Measurements from ENCODE around the gene TUBGCP5. TPM values are rescaled to one million over a fixed set of nuclear protein-coding genes. Genes with fewer than 3 reads are reported as not detected.

Gene TUBGCP5
- total and polyA plus RNA-seq, 10 of the 15 experiments (the other 5 are each of a cell fraction or from before 2014, with no cell fraction given), result 6.4 to 29.2 (median 20.2) TPM

GRCh38 chr15:23039143-23039916 is at the start of gene TUBGCP5 (continued):
- no peak for TF ChIP-seq CREB1 (IDR thresholded peaks at IDR 0.05; ENCODE audit: low read depth)
- no peak for TF ChIP-seq IRF3 (IDR thresholded peaks at IDR 0.05)
- peak; percentile 58 for TF ChIP-seq RUNX3 (IDR thresholded peaks at IDR 0.05; ENCODE audit: low read length)
- no peak for TF ChIP-seq FOXM1 (IDR thresholded peaks at IDR 0.05; ENCODE audit: low read depth, low read length)
- no peak for TF ChIP-seq ATF7 (IDR thresholded peaks at IDR 0.05; ENCODE audit: low read depth)
- TF ChIP-seq MEF2B (IDR thresholded peaks at IDR 0.05; ENCODE audit: partially characterized antibody, poor library complexity, severe bottlenecking), result no peak
- no peak for TF ChIP-seq RAD21 (IDR thresholded peaks at IDR 0.05; ENCODE audit: insufficient read depth, low read depth, low read length)
- TF ChIP-seq RAD51 (IDR thresholded peaks at IDR 0.05), result no peak
- peak; percentile 82; the same call in 2 of the 3 replicates for TF ChIP-seq POU2F2 (IDR thresholded peaks at IDR 0.05; ENCODE audit: borderline replicate concordance, low read depth, low read length)
- no peak for TF ChIP-seq CEBPB (IDR thresholded peaks at IDR 0.05; ENCODE audit: borderline replicate concordance in 1 of 2, low read depth in 2 of 2, low read length in 2 of 2)
- no peak for TF ChIP-seq TCF7 (IDR thresholded peaks at IDR 0.05; ENCODE audit: borderline replicate concordance)
- TF ChIP-seq, protein P1, sequence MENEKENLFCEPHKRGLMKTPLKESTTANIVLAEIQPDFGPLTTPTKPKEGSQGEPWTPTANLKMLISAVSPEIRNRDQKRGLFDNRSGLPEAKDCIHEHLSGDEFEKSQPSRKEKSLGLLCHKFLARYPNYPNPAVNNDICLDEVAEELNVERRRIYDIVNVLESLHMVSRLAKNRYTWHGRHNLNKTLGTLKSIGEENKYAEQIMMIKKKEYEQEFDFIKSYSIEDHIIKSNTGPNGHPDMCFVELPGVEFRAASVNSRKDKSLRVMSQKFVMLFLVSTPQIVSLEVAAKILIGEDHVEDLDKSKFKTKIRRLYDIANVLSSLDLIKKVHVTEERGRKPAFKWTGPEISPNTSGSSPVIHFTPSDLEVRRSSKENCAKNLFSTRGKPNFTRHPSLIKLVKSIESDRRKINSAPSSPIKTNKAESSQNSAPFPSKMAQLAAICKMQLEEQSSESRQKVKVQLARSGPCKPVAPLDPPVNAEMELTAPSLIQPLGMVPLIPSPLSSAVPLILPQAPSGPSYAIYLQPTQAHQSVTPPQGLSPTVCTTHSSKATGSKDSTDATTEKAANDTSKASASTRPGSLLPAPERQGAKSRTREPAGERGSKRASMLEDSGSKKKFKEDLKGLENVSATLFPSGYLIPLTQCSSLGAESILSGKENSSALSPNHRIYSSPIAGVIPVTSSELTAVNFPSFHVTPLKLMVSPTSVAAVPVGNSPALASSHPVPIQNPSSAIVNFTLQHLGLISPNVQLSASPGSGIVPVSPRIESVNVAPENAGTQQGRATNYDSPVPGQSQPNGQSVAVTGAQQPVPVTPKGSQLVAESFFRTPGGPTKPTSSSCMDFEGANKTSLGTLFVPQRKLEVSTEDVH (IDR thresholded peaks at IDR 0.05; ENCODE audit: low read depth, partially characterized antibody), result no peak
- no peak for TF ChIP-seq PAX8 (IDR thresholded peaks at IDR 0.05)
- no peak for TF ChIP-seq ZBTB33 (IDR thresholded peaks at IDR 0.05)
- TF ChIP-seq GABPA (IDR thresholded peaks at IDR 0.05; ENCODE audit: low read depth), result no peak
- TF ChIP-seq RELB (IDR thresholded peaks at IDR 0.05; ENCODE audit: low read depth), result no peak
- TF ChIP-seq PRDM15 (CRISPR knock-in tag; IDR thresholded peaks at IDR 0.05), result no peak
- TF ChIP-seq EED (IDR thresholded peaks at IDR 0.05; ENCODE audit: low read depth), result no peak; the same call in 1 of the 2 replicates
- peak; percentile 84; the same call in 1 of the 2 replicates for TF ChIP-seq MXI1 (IDR thresholded peaks at IDR 0.05; ENCODE audit: low read depth, low read length)
